Measurements from ENCODE around the gene ENG. TPM values are rescaled to one million over a fixed set of nuclear protein-coding genes. Genes with fewer than 3 reads are reported as not detected.

The ENG gene
- total RNA-seq, 1 donor from 2014 or later: 3.3 TPM

- H3K36me3 Mint-ChIP-seq (ENCODE audit: low read depth): peaks cover 5% of the 10 kb centered on the region
- peaks cover 7% of the 10 kb centered on the region for H3K4me1 Mint-ChIP-seq
- peak overlapping the region; percentile 41 for H3K4me3 Mint-ChIP-seq
- DNase-seq (ENCODE audit: low read depth, low spot score): no peak
- no peaks in the 10 kb centered on the region for H3K27me3 Mint-ChIP-seq (ENCODE audit: low read depth)
- no peaks in the 10 kb centered on the region for H3K9me3 Mint-ChIP-seq
- no peak overlapping the region for H3K27ac Mint-ChIP-seq (ENCODE audit: unreplicated experiment)
- no peak for TF ChIP-seq CTCF (conservative IDR thresholded peaks at IDR 0.05)
Measured at GRCh38 chr9:127809002-127809539, 45.4 kb downstream of the ENG start.

- H3K4me3 Mint-ChIP-seq: peak overlapping the region; percentile 41
- no peaks in the 10 kb centered on the region for H3K9me3 Mint-ChIP-seq
- no peak overlapping the region for H3K27ac Mint-ChIP-seq (ENCODE audit: unreplicated experiment)
- TF ChIP-seq CTCF (conservative IDR thresholded peaks at IDR 0.05): no peak
- peaks cover 1% of the 10 kb centered on the region for H3K4me1 Mint-ChIP-seq
- no peak for DNase-seq (ENCODE audit: low read depth, low spot score)
- peaks cover 5% of the 10 kb centered on the region for H3K36me3 Mint-ChIP-seq (ENCODE audit: low read depth)
- no peaks in the 10 kb centered on the region for H3K27me3 Mint-ChIP-seq (ENCODE audit: low read depth)
Measured at GRCh38 chr9:127808347-127809001, 46.0 kb downstream of the ENG start.

- no peaks in the 10 kb centered on the region for H3K27me3 Mint-ChIP-seq (ENCODE audit: low read depth)
- peak overlapping the region; percentile 54 for H3K4me3 Mint-ChIP-seq
- TF ChIP-seq CTCF (conservative IDR thresholded peaks at IDR 0.05): no peak
- no peak overlapping the region for H3K27ac Mint-ChIP-seq (ENCODE audit: unreplicated experiment)
- peaks cover 5% of the 10 kb centered on the region for H3K36me3 Mint-ChIP-seq (ENCODE audit: low read depth)
- H3K9me3 Mint-ChIP-seq: no peaks in the 10 kb centered on the region
- no peak for DNase-seq (ENCODE audit: low read depth, low spot score)
- H3K4me1 Mint-ChIP-seq: peaks cover 11% of the 10 kb centered on the region
Measured at GRCh38 chr9:127806871-127807270, 47.6 kb downstream of the ENG start.

- Mint-ChIP-seq H3K9me3 (no peaks in the 10 kb centered on the region), H3K4me3 (peak overlapping the region; percentile 17), H3K36me3 (ENCODE audit: low read depth) (peaks cover 5% of the 10 kb centered on the region), H3K27ac (ENCODE audit: unreplicated experiment) (no peak overlapping the region), H3K4me1 (peaks cover 12% of the 10 kb centered on the region), H3K27me3 (ENCODE audit: low read depth) (no peaks in the 10 kb centered on the region)
- DNase-seq (ENCODE audit: low read depth, low spot score): peak; percentile 48
- peak; percentile 50 for TF ChIP-seq CTCF (conservative IDR thresholded peaks at IDR 0.05)
Measured at GRCh38 chr9:127805620-127806019, 48.8 kb downstream of the ENG start.

GRCh38 chr9:127803507-127804352, 50.7 kb downstream of the ENG start:
- H3K27ac Mint-ChIP-seq (ENCODE audit: unreplicated experiment): peak overlapping the region; percentile 98
- no peaks in the 10 kb centered on the region for H3K9me3 Mint-ChIP-seq
- no peak for TF ChIP-seq CTCF (conservative IDR thresholded peaks at IDR 0.05)
- peaks cover 12% of the 10 kb centered on the region for H3K4me1 Mint-ChIP-seq
- H3K36me3 Mint-ChIP-seq (ENCODE audit: low read depth): peaks cover 5% of the 10 kb centered on the region
- no peaks in the 10 kb centered on the region for H3K27me3 Mint-ChIP-seq (ENCODE audit: low read depth)
- no peak for DNase-seq (ENCODE audit: low read depth, low spot score)
- peak overlapping the region; percentile 99 for H3K4me3 Mint-ChIP-seq
